Tibial nerve (tissue), 4 donors: Measurements from ENCODE around the gene DOHH. TPM values are rescaled to one million over a fixed set of nuclear protein-coding genes. Genes with fewer than 3 reads are reported as not detected.

Source experiments
- DNase-seq, 2 donors: peaks; one replicate each; pipeline ENCODE4 v3.0.0-alpha.2; 2019; ENCODE audit warnings: low spot score in 2 of 2
- H3K27ac ChIP-seq, 4 donors: fragments of 200-600 bp; sonication (generic) in 3 of 4; one replicate each; pipeline ENCODE4 v1.5.1; 2017 to 2019; ENCODE audit warnings: mild to moderate bottlenecking in 1 of 4
- H3K27me3 ChIP-seq, 2 donors: fragments of 200-600 bp; sonication (generic) in 1 of 2; one replicate each; pipeline versions ENCODE4 v1.5.1 to v1.6.0; 2017 to 2019
- H3K36me3 ChIP-seq, 3 donors: fragments of 200-600 bp; sonication (generic); one replicate each; pipeline ENCODE4 v1.5.1; 2018 to 2019
- H3K4me1 ChIP-seq, 4 donors: fragments of 200-600 bp; sonication (generic) in 3 of 4; one replicate each; pipeline ENCODE4 v1.5.1; 2017 to 2019
- H3K4me3 ChIP-seq, 4 donors: fragments of 200-600 bp; sonication (generic) in 3 of 4; one replicate each; pipeline ENCODE4 v1.5.1; 2017 to 2019; ENCODE audit warnings: mild to moderate bottlenecking in 1 of 4, moderate library complexity in 1 of 4
- H3K9me3 ChIP-seq, 4 donors: fragments of 200-600 bp; sonication (generic) in 3 of 4; one replicate each; pipeline ENCODE4 v1.5.1; 2017 to 2019
- CTCF ChIP-seq, 5 experiments: fragments of 200-600 bp in 3 of 5; fragments of 450-650 bp in 2 of 5; sonication (generic) in 3 of 5; IDR thresholded peaks; one replicate each; pipeline ENCODE4 v1.5.1; 2016 to 2019; ENCODE audit warnings: antibody characterized with exemption in 5 of 5, mild to moderate bottlenecking in 3 of 5, moderate library complexity in 2 of 5
- EP300 ChIP-seq, 2 donors: sonication (generic); formaldehyde crosslinking; IDR thresholded peaks; one replicate each; pipeline ENCODE4 v1.6.1; 2017; ENCODE audit warnings: antibody characterized with exemption in 2 of 2, mild to moderate bottlenecking in 1 of 2
- POLR2A ChIP-seq, 2 donors: fragments of 450-650 bp; IDR thresholded peaks; one replicate each; pipeline ENCODE4 v1.6.1; 2017; ENCODE audit warnings: antibody characterized with exemption in 2 of 2, mild to moderate bottlenecking in 2 of 2, moderate library complexity in 2 of 2
- WGBS, 2 donors: methylation state at CpG; one replicate each; pipeline ENCODE4 v1.1.5; 2018; 5-methylcytosine and 5-hydroxymethylcytosine counted together
- total RNA-seq, 4 donors: library from RNA; depleted of rRNA; stranded (reverse); fragments of >200 nt; gene quantifications; one replicate each; pipeline ENCODE4 v1.1.0, GENCODE V29; 2016

DOHH gene
- total RNA-seq, 4 donors from 2014 or later = 19.7 to 30.3 (median 23.0) TPM

GRCh38 chr19:3524078-3524842 is 23.8 kb upstream of the DOHH start:
- Histone ChIP-seq H3K27me3 (no peaks in the 10 kb centered on the region), H3K4me3 (no peak overlapping the region), H3K9me3 (no peaks in the 10 kb centered on the region), H3K4me1 (peaks cover 0 to 6% (median 0%) of the 10 kb centered on the region in 4 donors), H3K27ac (no peak overlapping the region), H3K36me3 (peaks cover 4 to 88% (median 24%) of the 10 kb centered on the region in 3 donors)
- DNase-seq = no peak
- 90 to 91% methylated on average over 32 to 33 of the region's 33 CpGs for WGBS, 2 donors
- TF ChIP-seq EP300 (IDR thresholded peaks at IDR 0.05) (no peak), POLR2A (IDR thresholded peaks at IDR 0.05) (no peak), CTCF (IDR thresholded peaks at IDR 0.05) (no peak)

GRCh38 chr19:3523361-3524077 is 23.0 kb upstream of the DOHH start:
- WGBS, 2 donors = 84 to 91% methylated on average over 18 to 21 of the region's 21 CpGs
- peaks cover 4 to 95% (median 24%) of the 10 kb centered on the region in 3 donors for H3K36me3 ChIP-seq
- H3K4me1 ChIP-seq = peaks cover 0 to 11% (median 0%) of the 10 kb centered on the region in 4 donors
- H3K27ac ChIP-seq = no peak overlapping the region
- no peaks in the 10 kb centered on the region for H3K27me3 ChIP-seq
- no peak overlapping the region for H3K4me3 ChIP-seq
- no peaks in the 10 kb centered on the region for H3K9me3 ChIP-seq
- no peak for DNase-seq
- TF ChIP-seq CTCF (IDR thresholded peaks at IDR 0.05) (no peak), POLR2A (IDR thresholded peaks at IDR 0.05) (no peak), EP300 (IDR thresholded peaks at IDR 0.05) (no peak)

- peaks cover 2 to 87% (median 21%) of the 10 kb centered on the region in 3 donors for H3K36me3 ChIP-seq
- H3K9me3 ChIP-seq = no peaks in the 10 kb centered on the region
- WGBS, 2 donors = 92 to 93% methylated on average over 23 to 38 of the region's 40 CpGs
- no peak overlapping the region for H3K4me3 ChIP-seq
- no peak overlapping the region for H3K27ac ChIP-seq
- H3K4me1 ChIP-seq = peaks cover 0 to 11% (median 0%) of the 10 kb centered on the region in 4 donors
- TF ChIP-seq POLR2A (IDR thresholded peaks at IDR 0.05) (no peak), CTCF (IDR thresholded peaks at IDR 0.05) (no peak), EP300 (IDR thresholded peaks at IDR 0.05) (no peak)
- DNase-seq = no peak
- H3K27me3 ChIP-seq = no peaks in the 10 kb centered on the region
Measured at GRCh38 chr19:3522421-3523360, 22.2 kb upstream of the DOHH start.

- DNase-seq = no peak
- peaks cover 0 to 25% (median under 1%) of the 10 kb centered on the region in 4 donors for H3K4me1 ChIP-seq
- 88 to 92% methylated on average over 7 of the region's 7 CpGs for WGBS, 2 donors
- H3K27me3 ChIP-seq = no peaks in the 10 kb centered on the region
- no peak overlapping the region for H3K27ac ChIP-seq
- H3K9me3 ChIP-seq = no peaks in the 10 kb centered on the region
- peaks cover 0 to 74% (median 5%) of the 10 kb centered on the region in 3 donors for H3K36me3 ChIP-seq
- no peak overlapping the region for H3K4me3 ChIP-seq
- TF ChIP-seq CTCF (IDR thresholded peaks at IDR 0.05) = no peak
- no peak for TF ChIP-seq EP300 (IDR thresholded peaks at IDR 0.05)
- TF ChIP-seq POLR2A (IDR thresholded peaks at IDR 0.05) = no peak
Measured at GRCh38 chr19:3521104-3521445, 20.6 kb upstream of the DOHH start.
